NCI-H226 (cell line): Measurements from ENCODE around the gene C1QA.
"Not testable (repeated sequence)": the region's sequence is repeated elsewhere in the genome, so short reads cannot be mapped to it uniquely, and the experiment has no call there.

ENCODE experiments used
- DNase-seq: peaks from one replicate; pipeline ENCODE4 v3.0.0-alpha.2; 2015

The C1QA gene

DNA sequence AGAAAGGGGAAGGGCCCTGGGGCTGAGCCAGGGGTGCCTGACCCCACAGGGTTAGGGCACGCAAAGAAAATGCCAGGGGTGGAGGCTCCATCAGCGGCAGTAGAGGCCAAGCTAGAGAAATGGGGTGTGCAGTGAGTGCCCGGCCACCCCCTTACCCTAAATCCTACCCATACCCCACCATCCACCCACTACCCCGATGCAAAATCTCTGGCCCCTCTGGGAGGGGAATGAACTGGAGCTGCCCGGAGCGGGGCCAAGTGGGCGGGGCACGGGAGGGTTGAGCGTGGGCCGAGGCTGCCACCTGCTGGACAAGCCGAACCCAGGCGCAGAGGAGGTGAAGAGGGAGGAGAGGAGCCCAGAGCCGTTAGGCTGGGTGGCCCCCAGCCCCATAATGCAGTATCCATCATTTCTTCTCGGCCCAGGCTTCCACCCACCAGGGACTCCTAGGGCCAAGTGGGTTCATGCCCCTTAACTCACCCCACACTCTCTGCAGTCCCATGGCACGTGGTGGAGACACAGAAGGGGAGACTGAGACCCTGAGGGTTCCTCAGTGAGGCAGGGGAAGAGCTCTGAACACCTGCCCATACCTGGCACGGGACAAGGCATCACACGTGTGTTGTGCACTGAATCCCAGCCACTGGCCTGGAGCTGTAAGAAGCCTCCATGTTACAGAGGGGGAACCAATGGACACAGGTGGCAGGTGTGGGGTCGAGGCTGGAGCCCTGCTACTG, 5.6 kb downstream of the C1QA start:
- DNase-seq, result peak; percentile 24

DNA sequence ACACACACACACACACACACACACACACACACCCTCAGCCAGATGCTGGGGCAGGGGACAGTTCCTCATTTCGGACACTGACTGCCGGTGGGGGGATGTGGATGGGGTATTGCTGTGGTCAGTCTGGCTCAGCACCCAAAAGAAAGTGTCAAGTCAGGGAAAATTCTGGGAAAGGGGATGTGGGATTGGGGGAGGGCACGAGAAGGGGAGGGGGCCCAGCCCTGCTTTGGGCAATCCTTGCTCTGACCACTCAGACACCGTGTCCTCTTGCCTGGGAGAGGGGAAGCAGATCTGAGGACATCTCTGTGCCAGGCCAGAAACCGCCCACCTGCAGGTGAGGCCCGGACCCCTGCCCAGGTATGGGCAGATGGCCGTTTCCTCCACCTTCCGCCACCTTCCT, 7.0 kb downstream of the C1QA start, which contains the start of gene C1QC:
Gene C1QC (plus strand): TSS at position 253 of the 400 bp plus-strand sequence. CDS start 391 bp downstream, outside the sequence.
- no peak for DNase-seq

DNA sequence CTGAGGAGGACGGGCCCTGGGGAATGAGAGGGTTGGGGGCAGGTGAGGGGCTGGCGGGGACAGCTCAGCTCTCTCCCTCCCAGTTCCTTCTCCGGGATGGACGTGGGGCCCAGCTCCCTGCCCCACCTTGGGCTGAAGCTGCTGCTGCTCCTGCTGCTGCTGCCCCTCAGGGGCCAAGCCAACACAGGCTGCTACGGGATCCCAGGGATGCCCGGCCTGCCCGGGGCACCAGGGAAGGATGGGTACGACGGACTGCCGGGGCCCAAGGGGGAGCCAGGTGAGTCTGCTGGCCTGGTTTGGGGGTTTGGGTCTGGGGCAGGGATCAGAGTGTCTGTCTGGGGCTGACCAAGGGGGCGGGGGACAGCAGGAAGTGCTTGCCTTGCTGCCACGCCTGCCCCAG, 7.5 kb downstream of the C1QA start:
- no peak for DNase-seq

DNA sequence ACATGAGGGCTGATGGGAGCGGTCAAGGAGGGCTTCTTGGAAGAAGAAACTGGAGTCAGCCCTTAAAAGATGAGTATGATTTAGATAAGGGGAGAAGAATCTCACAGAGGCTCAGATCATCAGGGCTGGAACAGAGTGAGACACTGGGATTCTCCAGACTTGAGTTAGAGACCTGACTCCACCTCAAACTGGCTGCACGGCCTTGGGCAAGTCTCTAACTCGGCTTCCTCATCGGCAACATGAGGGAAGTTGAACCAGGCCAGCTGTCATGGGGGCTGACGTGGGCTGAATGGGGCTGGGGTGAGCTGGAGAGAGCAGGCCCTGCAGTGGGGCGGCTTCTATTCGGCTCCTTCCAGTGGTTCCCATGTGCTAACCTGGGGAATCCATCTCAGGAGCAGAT, 9.5 kb downstream of the C1QA start:
- no peak for DNase-seq

DNA sequence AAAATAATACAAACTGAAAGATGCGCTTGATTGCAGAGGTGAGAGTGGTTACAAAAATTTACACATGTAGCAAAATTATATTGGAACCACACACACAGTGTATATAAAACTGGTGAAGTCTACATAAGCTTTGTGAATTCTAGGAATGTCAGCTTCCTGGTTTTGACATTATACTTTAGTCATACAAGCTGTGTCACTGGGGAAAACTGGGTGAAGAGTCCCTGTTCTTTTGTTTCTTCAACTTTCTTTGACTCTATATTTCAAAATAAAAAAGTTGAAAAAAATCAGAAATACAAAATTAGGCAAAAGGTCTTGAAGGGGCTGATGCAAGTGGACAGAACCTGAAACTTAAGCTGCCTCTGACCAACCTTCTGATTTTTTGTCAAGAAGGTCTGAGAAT, 10.0 kb downstream of the C1QA start:
- DNase-seq, result no peak

DNA sequence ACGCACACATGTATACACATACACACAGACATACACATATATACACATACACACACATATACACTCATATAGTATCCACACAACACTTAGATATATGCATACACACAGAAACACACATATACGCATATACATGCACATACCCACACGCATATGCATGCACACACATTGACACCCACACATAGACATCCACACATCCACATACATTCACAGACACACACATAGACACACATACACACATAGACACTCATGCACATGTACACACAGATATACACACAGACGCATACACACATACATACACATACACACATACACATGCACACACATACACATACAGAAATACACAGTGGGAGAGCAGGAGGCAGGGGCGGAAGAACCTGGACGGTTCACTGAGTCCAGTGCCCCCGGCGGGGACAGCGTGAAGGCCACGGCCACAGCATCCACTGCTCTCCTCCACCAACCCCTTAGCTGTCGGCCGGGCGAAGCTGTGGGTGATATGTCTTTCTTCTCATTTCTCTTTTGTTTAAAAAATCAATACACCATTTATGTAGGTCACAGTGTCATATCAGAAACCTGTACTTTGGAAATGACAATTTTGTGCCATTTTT, 13.8 kb downstream of the C1QA start:
- no peak for DNase-seq

DNA sequence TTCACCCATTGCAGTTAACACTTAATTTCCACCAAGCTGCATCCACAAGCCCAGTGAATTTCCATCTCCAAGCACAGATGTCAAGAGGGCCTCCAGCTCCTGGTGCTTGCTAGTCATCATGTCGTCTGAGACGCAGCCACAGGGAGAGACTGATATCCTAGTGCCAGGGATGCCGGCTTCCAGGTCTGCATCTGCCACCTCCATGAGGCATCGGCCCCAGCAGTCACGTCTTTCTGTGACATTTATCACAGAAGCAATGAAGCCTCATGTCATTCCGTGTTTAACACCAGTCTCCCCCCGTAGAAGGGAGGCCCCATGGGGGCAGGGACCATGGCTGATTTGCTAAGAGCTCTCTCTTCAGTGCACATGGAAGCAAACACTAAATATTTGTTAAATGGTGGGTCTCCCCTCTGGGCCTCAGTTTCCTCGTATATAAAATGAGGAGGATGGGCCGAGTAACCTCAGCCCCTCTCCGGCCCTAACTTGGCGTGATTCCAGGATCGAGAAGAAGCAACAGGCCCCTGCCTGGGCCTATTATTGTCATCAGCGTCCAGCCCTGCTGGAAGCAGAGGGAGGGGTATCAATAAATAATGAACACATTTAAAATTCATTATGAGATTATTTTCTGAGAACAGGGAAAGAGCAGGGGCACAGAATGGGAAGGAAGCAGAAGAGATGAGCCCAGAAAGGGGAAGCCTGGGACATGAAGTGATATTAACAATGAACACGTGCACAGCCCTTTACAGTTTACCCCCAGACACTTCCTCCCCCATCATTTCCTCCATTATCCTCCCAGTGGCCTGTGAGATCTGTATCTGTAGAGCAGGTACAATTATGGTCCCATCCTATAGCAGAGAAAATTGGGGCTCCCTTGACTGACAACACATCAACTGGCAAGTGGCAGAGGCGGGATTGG, 15.8 kb downstream of the C1QA start:
- no peak for DNase-seq

DNA sequence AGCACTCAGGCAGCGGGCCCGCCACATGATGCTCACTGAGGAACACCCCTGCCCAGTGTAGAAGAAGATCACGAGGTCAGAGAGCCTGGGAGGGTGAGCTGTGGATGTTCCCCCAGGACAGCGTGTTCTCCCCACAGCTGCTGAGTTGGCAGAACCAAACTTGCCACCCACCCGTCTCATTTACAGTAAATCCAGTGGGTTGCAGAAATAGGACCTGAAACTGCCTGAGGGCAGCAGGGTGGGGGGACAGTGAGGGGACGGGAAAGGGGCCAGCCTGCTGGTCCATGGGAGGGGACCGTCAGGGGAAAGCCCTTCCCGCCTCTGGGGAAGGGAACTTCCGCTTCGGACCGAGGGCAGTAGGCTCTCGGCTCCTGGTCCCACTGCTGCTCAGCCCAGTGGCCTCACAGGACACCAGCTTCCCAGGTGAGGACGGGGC, 16.5 kb downstream of the C1QA start, which contains the start of gene C1QB:
Gene C1QB (plus strand): TSS at position 356 of the 436 bp plus-strand sequence. CDS start 6,227 bp downstream, outside the sequence.
- no peak for DNase-seq

DNA sequence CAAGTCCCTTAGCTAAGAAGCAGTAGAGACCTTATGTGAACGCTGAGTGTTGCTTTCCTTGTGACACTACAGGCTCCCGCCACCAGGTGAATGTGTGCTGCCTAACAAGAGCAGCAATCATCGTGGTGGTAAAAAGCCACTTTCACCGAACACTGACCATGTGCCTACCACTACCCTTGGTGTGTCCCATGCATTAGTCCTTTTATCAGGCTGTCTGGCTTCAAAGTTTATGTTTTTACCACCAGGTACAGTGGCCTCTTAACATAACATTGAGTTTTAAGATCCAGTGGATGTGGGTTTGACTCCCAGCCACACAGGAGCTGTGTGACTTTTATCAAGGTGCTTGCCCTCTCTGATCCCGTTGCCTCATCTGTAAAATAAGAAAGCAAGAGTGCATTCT, 18.3 kb downstream of the C1QA start:
- DNase-seq, result no peak

DNA sequence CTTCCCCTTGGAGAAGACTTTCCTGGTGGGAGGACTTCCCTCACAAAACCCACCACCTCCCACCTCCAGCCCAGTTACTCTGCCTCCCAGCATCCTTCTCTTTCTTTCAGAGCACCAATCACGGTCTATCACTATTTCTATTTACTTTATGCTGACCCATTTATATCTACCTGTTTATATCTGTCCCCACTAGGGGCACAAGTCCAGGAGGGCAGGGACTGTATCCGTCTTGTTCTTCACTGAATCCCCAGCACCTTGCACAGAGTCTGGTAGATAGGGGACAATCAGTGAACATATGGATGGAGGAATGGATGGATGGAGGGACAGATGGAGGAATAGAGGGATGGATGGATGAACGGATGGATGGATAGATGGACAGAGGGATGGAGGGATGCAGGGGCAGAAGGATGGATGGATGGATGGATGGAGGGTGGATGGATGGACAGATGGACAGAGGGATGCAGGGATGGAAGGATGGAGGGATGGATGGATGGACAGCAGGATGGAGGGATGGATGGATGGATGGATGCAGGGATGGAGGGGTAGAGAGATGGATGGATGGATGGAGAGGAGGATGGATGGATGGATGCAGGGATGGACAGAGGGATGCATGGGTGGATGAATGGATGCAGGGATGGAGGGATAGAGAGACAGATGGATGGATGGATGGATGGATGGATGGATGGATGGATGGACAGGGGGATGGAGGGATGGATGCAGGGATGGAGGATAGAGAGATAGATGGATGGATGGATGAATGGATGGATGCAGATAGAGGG, 22.1 kb downstream of the C1QA start:
- no peak for DNase-seq

DNA sequence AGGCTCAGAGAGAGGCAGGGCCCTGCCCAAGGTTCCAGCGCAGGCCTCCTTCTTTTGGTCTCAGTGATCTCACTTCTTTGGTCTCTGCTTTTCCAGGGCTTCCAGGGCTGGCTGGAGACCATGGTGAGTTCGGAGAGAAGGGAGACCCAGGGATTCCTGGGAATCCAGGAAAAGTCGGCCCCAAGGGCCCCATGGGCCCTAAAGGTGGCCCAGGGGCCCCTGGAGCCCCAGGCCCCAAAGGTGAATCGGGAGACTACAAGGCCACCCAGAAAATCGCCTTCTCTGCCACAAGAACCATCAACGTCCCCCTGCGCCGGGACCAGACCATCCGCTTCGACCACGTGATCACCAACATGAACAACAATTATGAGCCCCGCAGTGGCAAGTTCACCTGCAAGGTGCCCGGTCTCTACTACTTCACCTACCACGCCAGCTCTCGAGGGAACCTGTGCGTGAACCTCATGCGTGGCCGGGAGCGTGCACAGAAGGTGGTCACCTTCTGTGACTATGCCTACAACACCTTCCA, 24.4 kb downstream of the C1QA start:
- DNase-seq, result no peak

DNA sequence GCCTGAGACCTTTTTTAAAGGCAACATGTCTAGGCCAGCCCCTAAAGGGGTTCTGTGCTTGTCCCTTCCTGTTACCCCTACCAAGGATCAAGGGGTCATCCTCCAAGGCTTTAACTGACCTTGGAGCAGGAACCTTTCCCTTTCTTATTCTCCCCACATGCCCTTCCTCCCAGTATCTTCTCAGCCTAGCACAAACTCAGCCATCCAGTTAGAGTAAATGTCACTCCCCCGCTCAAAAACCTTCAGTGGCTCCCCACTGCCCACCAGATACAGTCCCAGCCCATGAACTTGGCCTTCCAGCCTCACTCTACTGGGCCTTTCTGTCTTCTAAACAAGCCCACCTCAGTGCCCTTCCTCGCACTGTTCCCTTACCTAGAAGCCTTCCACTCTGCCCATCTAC, 25.5 kb downstream of the C1QA start:
- no peak for DNase-seq

DNA sequence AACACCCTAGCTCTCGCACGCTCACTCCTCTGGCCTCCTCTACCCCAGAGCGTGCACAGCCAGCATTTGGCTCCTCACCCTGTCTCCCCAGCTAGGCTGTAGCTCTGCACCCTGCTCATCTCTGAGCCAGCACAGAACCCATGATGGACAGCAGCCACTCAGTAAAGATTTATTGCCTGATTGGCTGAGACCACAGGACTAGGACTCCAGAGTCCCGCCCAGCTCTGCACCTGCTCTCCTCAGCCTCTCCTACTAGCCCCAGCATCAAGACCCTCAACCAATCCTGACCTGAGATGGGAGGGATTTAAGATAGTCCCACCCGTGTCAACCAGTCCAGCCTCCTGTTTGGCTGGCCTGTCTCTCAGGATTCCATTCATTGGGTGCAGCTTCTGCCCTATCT, 25.9 kb downstream of the C1QA start:
- peak; percentile 54 for DNase-seq

DNA sequence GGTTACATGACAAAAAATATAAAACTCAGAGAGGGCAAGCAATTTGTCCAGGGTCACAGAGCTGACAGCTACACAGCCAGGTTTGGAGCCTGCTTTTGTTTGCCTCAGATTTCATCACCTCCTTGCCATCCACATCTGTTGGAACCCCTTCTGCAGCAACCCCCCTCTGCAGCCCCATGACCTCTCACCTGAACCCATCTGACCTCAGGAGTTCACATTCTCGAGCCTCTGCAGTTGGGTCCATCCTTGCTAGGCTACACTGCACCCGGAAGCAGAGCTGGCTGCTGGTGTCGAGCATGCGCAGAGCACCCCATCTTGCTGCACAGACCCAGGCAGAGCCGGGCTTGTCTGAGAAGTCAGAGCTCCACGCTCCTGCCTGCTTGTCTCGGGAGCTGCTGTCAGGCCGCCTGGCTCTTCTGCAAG, 26.6 kb downstream of the C1QA start:
- DNase-seq, result no peak

DNA sequence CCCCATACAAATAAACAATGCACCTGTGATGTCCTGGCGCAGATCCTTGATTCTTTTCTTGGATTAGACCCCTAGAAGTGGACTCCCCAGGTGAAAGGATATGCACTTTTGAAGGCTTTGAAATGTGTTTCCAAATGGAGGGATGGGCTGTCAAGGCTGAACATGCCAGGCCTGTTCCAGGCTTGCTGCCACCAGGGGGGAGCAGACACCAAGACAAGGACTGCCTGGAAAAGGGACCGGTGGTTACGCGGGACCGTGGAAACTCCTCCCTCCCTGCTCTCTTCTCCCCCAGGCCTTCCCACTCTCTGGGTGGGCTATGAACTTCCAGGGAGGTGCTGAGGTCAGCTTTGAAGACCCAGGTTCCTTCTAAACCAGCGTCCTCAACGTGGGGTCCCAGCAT, 29.3 kb downstream of the C1QA start:
- DNase-seq, result no peak

DNA sequence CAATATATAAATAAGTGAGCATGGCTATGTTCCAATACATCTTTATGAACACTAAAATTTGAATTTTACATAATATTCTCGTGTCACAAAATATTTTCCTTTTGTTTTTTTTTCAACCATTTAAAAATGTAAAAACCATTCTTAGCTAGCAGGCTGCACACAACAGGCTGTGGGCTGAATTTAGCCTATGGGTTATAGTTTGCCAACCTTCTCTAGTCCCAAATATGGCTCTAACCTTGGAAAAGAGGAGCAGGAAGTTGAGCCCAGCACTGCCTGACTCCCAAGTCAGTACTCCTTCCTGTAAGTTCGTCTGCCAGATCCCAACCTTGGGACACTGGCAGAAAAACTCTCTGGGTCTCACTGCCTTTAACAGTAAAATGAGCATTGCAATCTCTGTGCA, 30.0 kb downstream of the C1QA start:
- DNase-seq, result no peak

DNA sequence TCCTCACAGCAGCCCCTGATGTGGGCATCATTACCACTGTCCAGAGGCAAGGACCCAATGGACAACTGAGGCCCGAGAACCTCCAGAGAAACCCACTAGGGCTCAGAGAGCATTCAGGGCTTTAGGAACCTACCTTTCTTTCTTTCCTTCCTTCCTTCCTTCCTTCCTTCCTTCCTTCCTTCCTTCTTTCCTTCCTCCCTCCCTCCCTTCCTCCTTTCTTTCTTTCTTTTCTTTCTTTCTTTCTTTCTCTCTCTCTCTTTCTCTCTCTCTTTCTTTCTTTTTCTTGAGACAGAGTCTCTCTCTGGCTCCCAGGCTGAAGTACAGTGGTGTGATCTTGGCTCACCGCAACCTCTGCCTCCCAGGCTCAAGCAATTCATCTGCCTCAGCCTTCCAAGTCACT, 32.4 kb downstream of the C1QA start:
- DNase-seq, result not testable (repeated sequence)

DNA sequence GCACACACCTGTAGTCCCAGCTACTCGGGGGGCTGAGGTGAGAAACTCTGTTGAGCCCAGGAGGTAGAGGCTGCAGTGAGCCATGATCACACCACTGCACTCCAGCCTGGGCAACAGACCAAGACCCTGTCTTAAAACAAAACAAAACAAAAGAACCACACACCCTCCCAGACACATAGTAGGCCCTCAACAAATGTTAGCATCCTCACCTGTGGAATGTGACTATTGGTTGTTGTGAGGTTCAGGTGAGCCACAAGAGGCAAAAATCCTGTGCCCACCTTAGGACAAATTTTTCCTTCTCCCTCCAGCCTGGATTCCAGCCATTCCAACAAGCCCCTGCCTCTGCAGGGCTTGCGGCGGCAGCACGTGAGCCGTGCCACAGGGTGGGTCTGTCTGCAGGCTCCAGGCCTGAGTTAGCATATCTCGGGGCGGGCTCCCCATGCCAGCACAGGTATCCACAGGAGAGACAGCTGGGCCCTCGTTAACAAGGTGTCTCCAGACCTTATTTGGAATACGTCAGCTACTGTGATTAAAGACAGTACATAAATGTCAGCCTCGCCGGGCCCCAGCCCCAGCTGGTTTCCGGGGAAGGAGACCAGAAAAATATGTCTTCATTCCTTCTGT, 34.0 kb downstream of the C1QA start:
- no peak for DNase-seq

DNA sequence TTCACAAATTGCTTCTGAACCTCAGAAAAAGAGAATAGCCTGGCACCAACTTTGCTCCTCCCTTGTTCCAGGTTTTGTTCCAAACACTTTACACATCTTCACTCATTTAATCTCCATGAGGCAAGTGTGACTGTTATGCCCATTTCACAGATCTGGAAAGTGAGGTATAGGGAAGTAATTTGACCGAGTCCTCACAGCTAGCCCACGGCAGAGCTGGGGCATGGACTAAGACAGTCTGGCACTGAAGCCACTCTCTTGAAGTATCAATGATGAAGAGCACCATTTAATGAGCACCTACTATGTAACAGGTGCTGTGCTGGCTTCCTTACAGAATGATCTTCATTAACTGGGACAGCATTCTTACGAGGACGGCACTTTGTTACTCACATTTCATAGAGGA, 35.6 kb downstream of the C1QA start:
- no peak for DNase-seq

DNA sequence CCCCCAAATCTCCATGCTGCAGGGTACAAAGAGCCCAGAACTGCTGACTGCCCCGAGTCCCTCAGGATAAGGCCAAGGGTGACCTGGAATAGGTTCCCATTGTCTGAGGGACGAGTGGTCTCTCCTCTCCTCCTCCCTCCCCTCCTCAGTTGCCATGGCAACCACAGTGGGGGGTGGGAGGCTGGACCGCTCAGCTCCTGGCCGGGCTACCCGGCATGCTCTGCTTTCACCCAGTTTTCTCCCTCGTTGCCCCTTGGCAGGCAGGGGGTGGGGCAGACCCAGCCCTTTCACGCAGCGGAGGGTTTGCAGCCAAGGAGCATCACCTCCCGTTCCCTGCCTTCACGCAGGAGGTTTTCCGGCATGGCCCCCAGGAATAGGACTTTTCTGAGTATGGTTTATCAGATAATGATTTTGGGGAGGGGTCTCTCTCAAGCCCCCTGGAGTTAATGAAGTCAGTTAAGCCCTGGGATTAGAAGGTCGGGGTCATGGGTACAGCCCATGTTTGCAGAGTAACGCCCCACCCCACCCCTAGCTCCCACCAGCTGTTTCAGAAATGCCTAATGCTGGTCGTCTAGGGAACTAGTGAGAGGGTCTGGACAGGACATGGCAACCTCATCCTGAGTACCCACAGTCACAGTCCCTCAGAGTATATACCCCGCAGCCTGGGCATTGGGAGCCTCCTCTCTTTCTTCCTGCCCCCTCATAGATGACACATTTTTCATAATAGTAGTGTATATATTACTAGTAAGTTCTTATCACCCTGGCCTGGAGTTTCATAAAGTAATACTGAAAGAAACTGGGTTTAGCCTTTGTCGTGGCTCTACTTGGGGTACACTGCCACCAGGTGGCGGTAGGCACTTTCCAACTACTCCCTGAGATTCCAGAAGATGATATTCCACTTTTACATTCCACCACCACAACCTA, 37.3 kb downstream of the C1QA start:
- peak; percentile 43 for DNase-seq

DNA sequence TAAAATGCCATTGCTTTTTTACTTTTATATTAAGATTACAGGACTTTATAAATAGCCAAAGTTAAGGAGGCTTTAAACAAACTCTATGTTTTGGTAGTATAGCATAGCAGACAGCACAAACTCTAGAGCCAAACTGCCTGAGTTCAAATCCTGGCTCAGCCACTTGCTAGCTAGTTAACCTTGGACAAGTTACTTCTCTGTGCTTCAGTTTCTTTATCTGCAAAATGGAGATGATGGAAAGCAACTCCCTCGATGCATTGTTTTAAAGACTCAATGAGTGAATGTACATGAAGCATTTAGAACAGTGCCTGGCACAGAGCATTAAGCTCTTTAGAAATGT, 38.0 kb downstream of the C1QA start:
- no peak for DNase-seq
